OCI-LY1 (cell line): ENCODE measurements around the gene CMTM1.

ENCODE experiments used
- H2AFZ ChIP-seq: fragments of 200-600 bp; sonication (generic), shearing (Covaris generic); 2 replicates; pipeline ENCODE4 v1.6.0; 2014; ENCODE audit warnings: antibody characterized with exemption, mild to moderate bottlenecking, low read length
- H3F3A ChIP-seq: fragments of 200-600 bp; sonication (generic), shearing (Covaris generic); 2 replicates; pipeline ENCODE4 v1.6.0; 2014; ENCODE audit warnings: mild to moderate bottlenecking, antibody characterized with exemption, low read length, moderate library complexity; ENCODE audit not compliant: insufficient read depth
- H3K27ac ChIP-seq: fragments of 200-600 bp; sonication (generic); 2 replicates; pipeline ENCODE4 v1.5.1; 2014; ENCODE audit warnings: low read length, mixed run types, mild to moderate bottlenecking, low read depth; ENCODE audit not compliant: poor library complexity, severe bottlenecking
- H3K27me3 ChIP-seq: fragments of 200-600 bp; sonication (generic); 2 replicates; pipeline ENCODE4 v1.6.0; 2014; ENCODE audit warnings: antibody characterized with exemption, mild to moderate bottlenecking, low read length, moderate library complexity; ENCODE audit not compliant: insufficient read depth
- H3K36me3 ChIP-seq: fragments of 200-600 bp; sonication (generic); 2 replicates; pipeline ENCODE4 v1.6.1; 2014; ENCODE audit warnings: mild to moderate bottlenecking, antibody characterized with exemption, low read length, moderate library complexity, mixed read lengths; ENCODE audit not compliant: insufficient read depth
- H3K4me1 ChIP-seq: fragments of 200-600 bp; sonication (generic); 2 replicates; pipeline ENCODE4 v1.5.1; 2014; ENCODE audit warnings: mild to moderate bottlenecking, low read length, moderate library complexity; ENCODE audit not compliant: insufficient read depth, severe bottlenecking
- H3K4me2 ChIP-seq: fragments of 200-600 bp; sonication (generic), shearing (Covaris generic); 2 replicates; pipeline ENCODE4 v1.6.1; 2014; ENCODE audit warnings: low read length
- H3K4me3 ChIP-seq: fragments of 200-600 bp; sonication (generic); 2 replicates; pipeline ENCODE4 v1.5.1; 2014; ENCODE audit warnings: low read length, low read depth, mild to moderate bottlenecking, mixed read lengths; ENCODE audit not compliant: poor library complexity, severe bottlenecking
- H3K79me2 ChIP-seq: fragments of 200-600 bp; shearing (Covaris generic); 2 replicates; pipeline ENCODE4 v1.6.1; 2016; ENCODE audit warnings: mixed run types, low read length, mixed read lengths; ENCODE audit not compliant: insufficient read depth
- H3K9ac ChIP-seq: fragments of 200-600 bp; sonication (generic), shearing (Covaris generic); 2 replicates; pipeline ENCODE4 v1.6.1; 2014; ENCODE audit warnings: mild to moderate bottlenecking, low read length, mixed read lengths
- H3K9me2 ChIP-seq: fragments of 200-600 bp; sonication (generic), shearing (Covaris generic); 2 replicates; pipeline ENCODE4 v1.6.1; 2014; ENCODE audit warnings: low read depth, mild to moderate bottlenecking, low read length, mixed read lengths
- H3K9me3 ChIP-seq: fragments of 200-600 bp; shearing (Covaris generic); 2 replicates; pipeline ENCODE4 v1.6.1; 2014; ENCODE audit warnings: low read length, mixed read lengths
- H4K20me1 ChIP-seq: fragments of 200-600 bp; sonication (generic), shearing (Covaris generic); 2 replicates; pipeline ENCODE4 v1.6.0; 2016; ENCODE audit warnings: mild to moderate bottlenecking, low read length; ENCODE audit not compliant: insufficient read depth
- EZH2 ChIP-seq: fragments of 200-600 bp; sonication (generic), shearing (Covaris generic); IDR thresholded peaks from 2 replicates; pipeline ENCODE4 v1.8.0; 2017; ENCODE audit warnings: borderline replicate concordance, mixed run types, mild to moderate bottlenecking, antibody characterized with exemption, low read length, moderate library complexity, mixed read lengths
- TF ChIP-seq, protein P1 (sequence below): fragments of 200-600 bp; sonication (generic), shearing (Covaris generic); IDR thresholded peaks from 2 replicates; pipeline ENCODE4 v1.5.1; 2017; ENCODE audit warnings: mild to moderate bottlenecking, antibody characterized with exemption, low read length, moderate library complexity, mixed read lengths

CMTM1 gene

DNA sequence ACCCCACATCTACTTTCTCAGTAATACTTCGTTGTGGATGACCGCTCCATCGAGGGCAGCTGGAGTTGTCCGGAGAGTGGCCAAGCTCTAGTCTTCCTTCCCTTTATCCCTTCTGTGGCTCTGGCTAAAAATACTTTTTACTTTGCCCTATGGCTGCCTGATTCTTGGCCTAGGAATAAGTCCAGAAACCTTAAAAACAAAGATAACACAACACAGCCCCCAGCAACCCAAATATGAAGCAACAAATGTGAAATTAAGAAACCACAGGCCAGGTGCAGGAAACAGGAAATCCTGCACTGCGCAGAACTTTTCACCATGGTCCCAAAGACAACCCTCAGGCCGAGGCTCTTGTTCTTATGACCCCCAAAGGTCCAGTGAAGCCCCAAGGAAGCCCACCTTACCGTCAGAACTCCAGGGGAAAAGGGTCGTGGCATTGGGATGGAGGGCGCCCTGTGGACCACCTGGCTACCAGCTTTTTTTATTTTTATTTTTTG lies 42.3 kb upstream of the CMTM1 start:
- no peaks in the 10 kb centered on the region for H3K27me3 ChIP-seq
- no peaks in the 10 kb centered on the region for H3K36me3 ChIP-seq
- no peak overlapping the region for H2AFZ ChIP-seq
- H3K9ac ChIP-seq = peak overlapping the region; percentile 30; the same call in 1 of the 2 replicates
- peak overlapping the region; percentile 94 for H3K27ac ChIP-seq
- TF ChIP-seq, protein P1, sequence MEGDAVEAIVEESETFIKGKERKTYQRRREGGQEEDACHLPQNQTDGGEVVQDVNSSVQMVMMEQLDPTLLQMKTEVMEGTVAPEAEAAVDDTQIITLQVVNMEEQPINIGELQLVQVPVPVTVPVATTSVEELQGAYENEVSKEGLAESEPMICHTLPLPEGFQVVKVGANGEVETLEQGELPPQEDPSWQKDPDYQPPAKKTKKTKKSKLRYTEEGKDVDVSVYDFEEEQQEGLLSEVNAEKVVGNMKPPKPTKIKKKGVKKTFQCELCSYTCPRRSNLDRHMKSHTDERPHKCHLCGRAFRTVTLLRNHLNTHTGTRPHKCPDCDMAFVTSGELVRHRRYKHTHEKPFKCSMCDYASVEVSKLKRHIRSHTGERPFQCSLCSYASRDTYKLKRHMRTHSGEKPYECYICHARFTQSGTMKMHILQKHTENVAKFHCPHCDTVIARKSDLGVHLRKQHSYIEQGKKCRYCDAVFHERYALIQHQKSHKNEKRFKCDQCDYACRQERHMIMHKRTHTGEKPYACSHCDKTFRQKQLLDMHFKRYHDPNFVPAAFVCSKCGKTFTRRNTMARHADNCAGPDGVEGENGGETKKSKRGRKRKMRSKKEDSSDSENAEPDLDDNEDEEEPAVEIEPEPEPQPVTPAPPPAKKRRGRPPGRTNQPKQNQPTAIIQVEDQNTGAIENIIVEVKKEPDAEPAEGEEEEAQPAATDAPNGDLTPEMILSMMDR = no peak
- TF ChIP-seq EZH2 = no peak
- no peaks in the 10 kb centered on the region for H3K79me2 ChIP-seq
- no peaks in the 10 kb centered on the region for H4K20me1 ChIP-seq
- no peak overlapping the region for H3K4me3 ChIP-seq
- H3K9me2 ChIP-seq = no peaks in the 10 kb centered on the region
- H3K4me1 ChIP-seq = peaks cover 73% of the 10 kb centered on the region
- H3K9me3 ChIP-seq = no peaks in the 10 kb centered on the region
- H3K4me2 ChIP-seq = peak overlapping the region; percentile 40
- H3F3A ChIP-seq = no peaks in the 10 kb centered on the region

DNA sequence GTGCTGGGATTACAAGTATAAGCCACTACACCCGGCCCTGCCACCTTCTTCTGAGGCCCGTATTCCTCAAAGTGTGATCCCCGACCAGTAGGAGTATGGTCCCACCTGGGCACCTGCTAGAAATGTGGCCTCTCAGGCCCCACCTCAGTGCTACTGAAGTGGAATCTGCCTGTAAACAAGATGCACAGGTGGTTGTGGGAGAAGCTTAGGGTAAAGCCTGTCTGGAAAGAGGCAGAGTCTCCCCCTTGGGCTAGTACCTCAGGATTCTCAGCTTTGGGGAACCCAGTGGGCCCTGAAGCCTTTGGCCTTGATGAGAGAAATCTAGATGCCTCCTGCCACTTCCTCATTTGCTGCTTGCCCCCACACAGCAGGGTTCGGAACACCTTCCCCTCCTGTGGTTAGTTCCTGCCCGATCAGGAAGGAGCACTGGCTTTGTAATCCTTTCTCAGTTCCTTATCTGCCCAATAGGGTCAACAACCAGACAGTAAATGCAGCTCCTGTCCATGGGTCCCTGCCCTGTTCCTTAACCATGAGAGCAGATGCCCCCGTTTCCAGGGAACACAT lies 41.6 kb upstream of the CMTM1 start:
- Histone ChIP-seq H3F3A (no peaks in the 10 kb centered on the region), H3K27ac (peak overlapping the region; percentile 94), H3K4me3 (no peak overlapping the region)

DNA sequence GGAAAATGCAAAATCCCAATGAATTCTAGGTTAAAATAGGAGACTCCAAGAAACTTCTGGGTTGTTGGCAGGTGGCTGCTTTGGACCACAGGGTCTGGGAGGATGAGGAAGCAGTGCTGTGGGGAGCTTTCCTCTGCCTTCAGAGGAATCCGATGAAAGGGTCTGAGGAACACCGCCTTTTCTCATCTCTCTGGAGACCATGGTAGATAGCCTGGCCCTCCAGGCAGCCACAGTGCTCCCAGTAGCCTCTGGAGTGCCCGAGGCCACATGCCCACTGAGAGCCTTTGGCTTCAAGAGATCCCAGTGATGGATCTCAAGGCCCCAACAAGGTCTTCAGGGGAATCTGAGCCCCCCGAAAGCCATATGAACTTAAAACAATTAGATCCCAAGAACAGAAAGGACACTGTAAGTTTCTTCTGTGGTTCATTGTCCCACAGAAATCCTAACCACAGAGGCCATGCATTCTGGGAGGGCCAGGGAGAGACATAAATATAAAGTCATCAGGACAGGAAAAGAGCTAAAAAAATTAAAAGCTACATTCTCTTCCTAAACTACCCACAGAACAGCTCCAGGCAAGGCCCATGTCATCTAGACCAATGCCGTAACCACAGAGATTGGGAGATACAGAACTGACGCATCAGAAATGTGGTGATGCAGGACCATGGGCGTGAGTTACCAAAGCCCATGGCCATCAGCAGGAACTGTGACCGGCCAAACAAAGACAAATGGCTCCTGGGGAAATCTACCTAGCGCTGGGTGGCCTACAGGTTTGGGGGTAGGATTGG lies 40.7 kb upstream of the CMTM1 start:
- TF ChIP-seq, protein P1 = no peak
- TF ChIP-seq EZH2 = no peak
- no peaks in the 10 kb centered on the region for H3K9me3 ChIP-seq

More for the DNA sequence above, 41.6 kb upstream of the CMTM1 start:
- Histone ChIP-seq H3K9me2 (no peaks in the 10 kb centered on the region), H3K9me3 (no peaks in the 10 kb centered on the region), H2AFZ (no peak overlapping the region), H4K20me1 (no peaks in the 10 kb centered on the region), H3K27me3 (no peaks in the 10 kb centered on the region), H3K4me1 (peaks cover 73% of the 10 kb centered on the region), H3K4me2 (peak overlapping the region; percentile 37), H3K79me2 (no peaks in the 10 kb centered on the region), H3K36me3 (no peaks in the 10 kb centered on the region), H3K9ac (peak overlapping the region; percentile 30; the same call in 1 of the 2 replicates)
- TF ChIP-seq EZH2 = no peak
- TF ChIP-seq, protein P1 = no peak

More for the DNA sequence above, 40.7 kb upstream of the CMTM1 start:
- Histone ChIP-seq H3K9me2 (no peaks in the 10 kb centered on the region), H3K27me3 (no peaks in the 10 kb centered on the region), H3K4me1 (peaks cover 66% of the 10 kb centered on the region), H3K79me2 (no peaks in the 10 kb centered on the region), H3K4me3 (no peak overlapping the region), H3K4me2 (peak overlapping the region; percentile 37), H3K9ac (no peak overlapping the region; the same call in 1 of the 2 replicates), H4K20me1 (no peaks in the 10 kb centered on the region), H3F3A (no peaks in the 10 kb centered on the region), H2AFZ (no peak overlapping the region), H3K27ac (peak overlapping the region; percentile 94), H3K36me3 (no peaks in the 10 kb centered on the region)
